ENCODE measurements around the gene PLXNB2.

The PLXNB2 gene

DNA sequence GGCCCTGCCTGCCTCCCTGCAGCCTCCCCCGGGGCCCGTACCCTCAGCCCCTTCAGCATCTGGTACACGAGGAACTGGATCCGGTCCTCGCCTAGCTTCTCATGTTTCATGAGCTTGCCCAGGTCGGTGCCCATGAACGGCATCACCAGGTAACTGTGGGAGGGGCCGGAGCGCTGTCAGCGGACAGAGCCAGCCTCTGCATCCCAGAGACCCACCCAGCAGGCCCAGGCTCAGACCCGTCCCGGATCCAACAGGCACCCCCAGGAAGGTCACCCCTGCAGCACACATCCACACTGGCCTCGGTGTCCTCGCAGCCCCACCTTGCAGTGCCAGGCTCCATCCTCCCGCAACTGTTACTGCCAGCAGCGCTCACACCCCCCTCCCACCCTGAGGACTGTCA is 50.4 kb downstream of the PLXNB2 start:
- TF ChIP-seq EZH2phosphoT487 (IDR thresholded peaks at IDR 0.05; ENCODE audit: low read length) (no peak), EZH2 (optimal IDR thresholded peaks at IDR 0.05; ENCODE audit: low read depth, low read length) (no peak)
- TF ChIP-seq, protein P1, sequence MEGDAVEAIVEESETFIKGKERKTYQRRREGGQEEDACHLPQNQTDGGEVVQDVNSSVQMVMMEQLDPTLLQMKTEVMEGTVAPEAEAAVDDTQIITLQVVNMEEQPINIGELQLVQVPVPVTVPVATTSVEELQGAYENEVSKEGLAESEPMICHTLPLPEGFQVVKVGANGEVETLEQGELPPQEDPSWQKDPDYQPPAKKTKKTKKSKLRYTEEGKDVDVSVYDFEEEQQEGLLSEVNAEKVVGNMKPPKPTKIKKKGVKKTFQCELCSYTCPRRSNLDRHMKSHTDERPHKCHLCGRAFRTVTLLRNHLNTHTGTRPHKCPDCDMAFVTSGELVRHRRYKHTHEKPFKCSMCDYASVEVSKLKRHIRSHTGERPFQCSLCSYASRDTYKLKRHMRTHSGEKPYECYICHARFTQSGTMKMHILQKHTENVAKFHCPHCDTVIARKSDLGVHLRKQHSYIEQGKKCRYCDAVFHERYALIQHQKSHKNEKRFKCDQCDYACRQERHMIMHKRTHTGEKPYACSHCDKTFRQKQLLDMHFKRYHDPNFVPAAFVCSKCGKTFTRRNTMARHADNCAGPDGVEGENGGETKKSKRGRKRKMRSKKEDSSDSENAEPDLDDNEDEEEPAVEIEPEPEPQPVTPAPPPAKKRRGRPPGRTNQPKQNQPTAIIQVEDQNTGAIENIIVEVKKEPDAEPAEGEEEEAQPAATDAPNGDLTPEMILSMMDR (IDR thresholded peaks at IDR 0.05; ENCODE audit: low read length) = no peak
- no peak overlapping the region for H2AFZ ChIP-seq (ENCODE audit: low read length)
- no peaks in the 10 kb centered on the region for H3K36me3 ChIP-seq (replicated peaks; ENCODE audit: insufficient read depth, low read length)
- peaks cover 16% of the 10 kb centered on the region for H3K79me2 ChIP-seq (ENCODE audit: low read length)
- no peak overlapping the region for H3K4me3 ChIP-seq (ENCODE audit: low read length)
- H3K9me2 ChIP-seq (replicated peaks; ENCODE audit: insufficient read depth, low read length) = no peaks in the 10 kb centered on the region
- no peak overlapping the region for H3K4me2 ChIP-seq (ENCODE audit: low read depth, low read length)
- peaks cover 3% of the 10 kb centered on the region; the same call in 1 of the 2 replicates for H3F3A ChIP-seq (ENCODE audit: insufficient read depth, low read length)
- no peaks in the 10 kb centered on the region for H3K27me3 ChIP-seq (replicated peaks; ENCODE audit: insufficient read depth, low read length)
- no peaks in the 10 kb centered on the region for H4K20me1 ChIP-seq (ENCODE audit: insufficient read depth, low read length)
- DNase-seq = no peak
- no peaks in the 10 kb centered on the region for H3K9me3 ChIP-seq (replicated peaks; ENCODE audit: insufficient read depth, low read length)
- no peak overlapping the region for H3K27ac ChIP-seq (ENCODE audit: low read length)
- H3K4me1 ChIP-seq (ENCODE audit: low read length) = peaks cover 1% of the 10 kb centered on the region
- H3K9ac ChIP-seq (ENCODE audit: low read length) = no peak overlapping the region

DNA sequence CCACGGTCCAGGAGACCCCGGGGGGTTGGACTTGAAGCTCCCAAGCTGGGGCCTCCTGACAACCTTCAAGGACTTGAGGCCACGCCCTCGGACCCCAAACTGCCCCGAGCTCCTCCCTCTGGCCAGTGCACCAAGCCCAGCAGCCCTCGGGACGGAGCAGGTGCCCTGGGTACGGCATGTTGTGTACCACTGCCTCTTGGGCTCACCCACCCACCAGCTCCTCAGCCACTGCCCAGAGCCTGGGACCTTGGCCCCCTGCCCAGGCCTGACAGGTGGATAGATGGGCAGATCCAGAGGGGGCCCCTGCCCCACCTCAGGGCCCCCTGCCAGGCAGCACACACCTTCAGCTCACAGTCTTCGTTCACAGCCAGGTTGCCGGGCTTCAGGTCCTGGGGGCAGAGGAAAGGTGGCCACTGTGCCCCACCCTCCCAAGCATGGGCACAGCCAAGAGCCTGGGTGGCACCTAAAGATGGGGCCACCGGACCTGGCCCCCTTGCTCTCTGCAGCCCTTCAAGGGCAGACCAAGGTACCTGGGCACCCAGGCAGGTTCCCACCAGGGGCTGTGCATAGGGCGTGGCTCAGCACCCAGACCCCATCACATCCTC is 51.1 kb downstream of the PLXNB2 start:
- no peak overlapping the region for H3K4me3 ChIP-seq (ENCODE audit: low read length)
- H3K79me2 ChIP-seq (ENCODE audit: low read length) = peaks cover 16% of the 10 kb centered on the region
- H2AFZ ChIP-seq (ENCODE audit: low read length) = no peak overlapping the region
- no peak overlapping the region for H3K4me2 ChIP-seq (ENCODE audit: low read depth, low read length)
- no peaks in the 10 kb centered on the region for H3K27me3 ChIP-seq (replicated peaks; ENCODE audit: insufficient read depth, low read length)
- no peaks in the 10 kb centered on the region for H4K20me1 ChIP-seq (ENCODE audit: insufficient read depth, low read length)
- no peak overlapping the region for H3K9ac ChIP-seq (ENCODE audit: low read length)
- no peaks in the 10 kb centered on the region for H3K9me3 ChIP-seq (replicated peaks; ENCODE audit: insufficient read depth, low read length)
- no peak for DNase-seq
- peaks cover 9% of the 10 kb centered on the region for H3F3A ChIP-seq (ENCODE audit: insufficient read depth, low read length)
- TF ChIP-seq EZH2 (optimal IDR thresholded peaks at IDR 0.05; ENCODE audit: low read depth, low read length) = no peak
- TF ChIP-seq, protein P1 (IDR thresholded peaks at IDR 0.05; ENCODE audit: low read length) = no peak
- no peak for TF ChIP-seq EZH2phosphoT487 (IDR thresholded peaks at IDR 0.05; ENCODE audit: low read length)
- H3K9me2 ChIP-seq (replicated peaks; ENCODE audit: insufficient read depth, low read length) = no peaks in the 10 kb centered on the region
- no peak overlapping the region for H3K27ac ChIP-seq (ENCODE audit: low read length)
- no peaks in the 10 kb centered on the region for H3K4me1 ChIP-seq (ENCODE audit: low read length)
- H3K36me3 ChIP-seq (replicated peaks; ENCODE audit: insufficient read depth, low read length) = no peaks in the 10 kb centered on the region

DNA sequence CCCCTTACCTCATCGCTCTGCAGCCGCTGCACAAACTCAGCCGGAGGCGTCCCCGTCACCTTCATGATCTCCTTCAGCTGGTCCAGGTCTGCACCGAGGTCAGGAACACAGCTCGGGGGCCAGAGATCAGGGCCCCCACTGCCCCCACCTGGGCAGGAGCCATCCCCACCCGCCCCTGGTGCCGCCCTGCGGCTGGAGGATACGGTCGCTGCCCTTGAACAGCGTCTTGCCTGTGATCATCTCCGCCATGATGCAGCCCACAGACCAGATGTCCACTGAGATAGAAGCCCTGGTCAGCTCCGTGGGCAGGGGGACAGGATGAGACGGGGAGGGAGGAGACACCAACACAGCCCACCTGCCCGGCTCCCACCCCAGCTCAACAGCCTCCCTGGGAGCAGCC is 51.8 kb downstream of the PLXNB2 start:
- H3K36me3 ChIP-seq (replicated peaks; ENCODE audit: insufficient read depth, low read length) = no peaks in the 10 kb centered on the region
- H3K9ac ChIP-seq (ENCODE audit: low read length) = no peak overlapping the region
- H3F3A ChIP-seq (ENCODE audit: insufficient read depth, low read length) = peaks cover 15% of the 10 kb centered on the region
- no peak overlapping the region for H3K4me2 ChIP-seq (ENCODE audit: low read depth, low read length)
- H2AFZ ChIP-seq (ENCODE audit: low read length) = no peak overlapping the region
- H3K27ac ChIP-seq (ENCODE audit: low read length) = no peak overlapping the region
- no peaks in the 10 kb centered on the region for H3K9me3 ChIP-seq (replicated peaks; ENCODE audit: insufficient read depth, low read length)
- no peaks in the 10 kb centered on the region for H3K27me3 ChIP-seq (replicated peaks; ENCODE audit: insufficient read depth, low read length)
- peaks cover 12% of the 10 kb centered on the region for H3K79me2 ChIP-seq (ENCODE audit: low read length)
- no peak overlapping the region for H3K4me3 ChIP-seq (ENCODE audit: low read length)
- no peak for DNase-seq
- no peaks in the 10 kb centered on the region for H3K9me2 ChIP-seq (replicated peaks; ENCODE audit: insufficient read depth, low read length)
- TF ChIP-seq EZH2phosphoT487 (IDR thresholded peaks at IDR 0.05; ENCODE audit: low read length) (no peak), EZH2 (optimal IDR thresholded peaks at IDR 0.05; ENCODE audit: low read depth, low read length) (no peak)
- TF ChIP-seq, protein P1 (IDR thresholded peaks at IDR 0.05; ENCODE audit: low read length) = no peak
- no peaks in the 10 kb centered on the region for H4K20me1 ChIP-seq (ENCODE audit: insufficient read depth, low read length)
- no peaks in the 10 kb centered on the region for H3K4me1 ChIP-seq (ENCODE audit: low read length)
